GM12878 (cell line): ENCODE measurements around the gene HP1BP3. TPM values are rescaled to one million over a fixed set of nuclear protein-coding genes. Genes with fewer than 3 reads are reported as not detected.

Source experiments
- ATAC-seq: fragments of 200-7000 bp; cut with Tn5 transposase; 3 replicates; pipeline ENCODE4 v1.9.1; 2020; ENCODE audit warnings: mild to moderate bottlenecking, moderate library complexity
- BruUV-seq: library from RNA; stranded (reverse); fragments of 400-500 nt; replicated peaks from 2 replicates; lab custom pipeline; 2021; lab: Mats Ljungman, UMichigan
- CTCF ChIA-PET: fragments of 300-600 bp; sonication (Branson Sonifier 250); formaldehyde crosslinking; extraction: SDS; loops from one replicate; lab custom pipeline; 2021; ENCODE audit warnings: inconsistent platforms; lab: Yijun Ruan, JAX
- POLR2A ChIA-PET: fragments of 350-600 bp; formaldehyde crosslinking; extraction: SDS; loops from one replicate; lab custom pipeline; 2021; ENCODE audit warnings: inconsistent platforms; lab: Charles Lee
- RAD21 ChIA-PET: fragments of 300-600 bp; sonication (Branson Sonifier 250); formaldehyde crosslinking; loops from one replicate; lab custom pipeline; 2023; ENCODE audit warnings: antibody characterized with exemption; ENCODE audit not compliant: unreplicated experiment; lab: Charles Lee
- SMC1A ChIA-PET: fragments of 300-600 bp; sonication (Branson Sonifier 250); formaldehyde crosslinking; loops from one replicate; lab custom pipeline; 2023; ENCODE audit not compliant: unreplicated experiment, uncharacterized antibody; lab: Charles Lee
- DNase-seq: peaks from one replicate; pipeline ENCODE4 v3.0.0-alpha.2; 2011; ENCODE audit warnings: low read depth, low spot score
- FAIRE-seq: peaks from 3 replicates; lab custom pipeline; 2011; peaks lifted over from hg19 to GRCh38; lab: Jason Lieb, UNC
- H2AFZ ChIP-seq: 2 replicates; pipeline ENCODE4 v1.6.0; 2011; ENCODE audit warnings: low read depth, low read length, control low read depth; ENCODE audit not compliant: control insufficient read depth
- H3K27ac ChIP-seq: 2 replicates; pipeline ENCODE4 v1.5.1; 2011; ENCODE audit warnings: control low read depth; ENCODE audit not compliant: control insufficient read depth, insufficient read depth
- H3K27me3 ChIP-seq, 2 experiments: replicated peaks in 1 of 2; 2 replicates each; pipeline versions ENCODE4 v1.6.0 to v1.6.1; 2011; ENCODE audit warnings: low read length in 1 of 2; ENCODE audit not compliant: control insufficient read depth in 2 of 2, insufficient read depth in 2 of 2
- H3K36me3 ChIP-seq, 2 experiments: 2 replicates each; pipeline ENCODE4 v1.5.1; 2011; ENCODE audit warnings: low read length in 1 of 2; ENCODE audit not compliant: control insufficient read depth in 2 of 2, insufficient read depth in 2 of 2
- H3K4me1 ChIP-seq: 2 replicates; pipeline ENCODE4 v1.6.1; 2011; ENCODE audit warnings: mild to moderate bottlenecking, low read length, moderate library complexity, mixed read lengths; ENCODE audit not compliant: control insufficient read depth, insufficient read depth
- H3K4me2 ChIP-seq: 2 replicates; pipeline ENCODE4 v1.6.0; 2011; ENCODE audit warnings: control low read depth; ENCODE audit not compliant: control insufficient read depth, insufficient read depth
- H3K4me3 ChIP-seq: fragments of 200-600 bp; sonication (generic); 2 replicates; pipeline ENCODE4 v1.5.1; 2016
- H3K79me2 ChIP-seq: 2 replicates; pipeline ENCODE4 v1.6.0; 2011; ENCODE audit warnings: low read length; ENCODE audit not compliant: control insufficient read depth, insufficient read depth
- H3K9ac ChIP-seq: 2 replicates; pipeline ENCODE4 v1.8.0; 2011; ENCODE audit warnings: low read length, control low read depth, mixed read lengths; ENCODE audit not compliant: control insufficient read depth, insufficient read depth
- H3K9me3 ChIP-seq: replicated peaks from 3 replicates; pipeline ENCODE4 v1.5.1; 2011; ENCODE audit warnings: mild to moderate bottlenecking, low read length; ENCODE audit not compliant: control insufficient read depth, insufficient read depth
- H4K20me1 ChIP-seq: 2 replicates; pipeline ENCODE4 v1.6.0; 2011; ENCODE audit not compliant: control insufficient read depth, insufficient read depth
- DPF2 ChIP-seq: fragments of 450-650 bp; IDR thresholded peaks from 2 replicates; pipeline ENCODE4 v1.6.1; 2017; ENCODE audit warnings: mild to moderate bottlenecking
- KLF5 ChIP-seq: fragments of 450-650 bp; IDR thresholded peaks from 2 replicates; pipeline ENCODE4 v1.6.1; 2014; ENCODE audit warnings: mild to moderate bottlenecking; ENCODE audit not compliant: partially characterized antibody
- MYB ChIP-seq: fragments of 150-350 bp; IDR thresholded peaks from 2 replicates; pipeline ENCODE4 v1.6.1; 2014; ENCODE audit warnings: mild to moderate bottlenecking, low read depth, low read length, borderline replicate concordance
- NFYA ChIP-seq: IDR thresholded peaks from 2 replicates; pipeline ENCODE4 v1.6.1; 2011; ENCODE audit warnings: low read depth, mild to moderate bottlenecking, low read length, improper control_type of control experiment, borderline replicate concordance
- REST ChIP-seq: IDR thresholded peaks from 2 replicates; pipeline ENCODE4 v1.6.1; 2012; ENCODE audit warnings: mild to moderate bottlenecking, low read depth, low read length
- RFX5 ChIP-seq: IDR thresholded peaks from 2 replicates; pipeline ENCODE4 v1.6.1; 2011; ENCODE audit warnings: low read depth, low read length, improper control_type of control experiment
- WGBS: methylation state at CpG from one replicate; pipeline ENCODE4 v1.1.6; 2016; ENCODE audit warnings: low lambda C conversion rate; ENCODE audit not compliant: insufficient replicate concordance, insufficient coverage; ENCODE audit errors: missing lambda C conversion rate; 5-methylcytosine and 5-hydroxymethylcytosine counted together
- in situ Hi-C: fragments of 300-500 bp; cut with MboI; formaldehyde crosslinking; loops from 9 replicates; pipeline ENCODE4 v1.14.3; 2018; ENCODE audit warnings: mixed read lengths
- intact Hi-C: fragments of 100-400 bp; cut with micrococcal nuclease; formaldehyde crosslinking; loops from one replicate; pipeline ENCODE4 v1.14.2; 2022; ENCODE audit not compliant: unreplicated experiment
- polyA plus RNA-seq, 11 experiments: library from polyadenylated mRNA; depleted of rRNA in 4 of 11; unstranded in 6 of 11; stranded (reverse) in 5 of 11; fragments of >200 nt; fragmentation: Nextera tagmentation in 4 of 11; fragmentation: Illumina TruSeq in 1 of 11; extraction: Ambion mirVana in 4 of 11; extraction: Trizol in 1 of 11; gene quantifications; 1 replicate in 1 of 11; 2 replicates in 10 of 11; pipeline versions ENCODE4 v1.2.1 to v1.2.3, GENCODE V29; 2011 to 2016; ENCODE audit warnings: inconsistent platforms in 2 of 11, missing spikeins in 2 of 11, low read depth in 1 of 11
- total RNA-seq, 4 experiments: library from RNA; depleted of rRNA in 3 of 4; stranded (reverse); fragments of >200 nt in 3 of 4; fragmentation: Illumina TruSeq in 1 of 4; extraction: Trizol in 1 of 4; gene quantifications; 2 replicates each; pipeline versions ENCODE4 v1.2.1 to v1.2.3, GENCODE V29; 2013 to 2021

HP1BP3 gene
- total and polyA plus RNA-seq, 10 of the 15 experiments (the other 5 are each of a cell fraction or from before 2014, with no cell fraction given) = 32.6 to 188 (median 133) TPM

GRCh38 chr1:20711285-20712214, 75.6 kb downstream of the HP1BP3 start:
- CTCF ChIA-PET = no interaction called here
- BruUV-seq = no TSS peak

More at GRCh38 chr1:20711285-20712214, 75.6 kb downstream of the HP1BP3 start:
- DNase-seq (no peak), ATAC-seq (no peak), FAIRE-seq (no peak)
- POLR2A ChIA-PET = no interaction called here
- H3K27me3 ChIP-seq = no peaks in the 10 kb centered on the region; a peak in 1 of 4 replicates
- no peaks in the 10 kb centered on the region for H3K36me3 ChIP-seq
- H3K4me3 ChIP-seq = no peak overlapping the region
- intact Hi-C loops (no loop called here), in situ Hi-C loops (no loop called here)
- H3K4me2 ChIP-seq = no peak overlapping the region
- no peak overlapping the region for H3K9ac ChIP-seq
- H2AFZ ChIP-seq = no peak overlapping the region
- H4K20me1 ChIP-seq = no peaks in the 10 kb centered on the region
- H3K79me2 ChIP-seq = no peaks in the 10 kb centered on the region
- SMC1A ChIA-PET = no interaction called here
- no peak overlapping the region for H3K27ac ChIP-seq
- H3K9me3 ChIP-seq = no peaks in the 10 kb centered on the region
- WGBS = 55% methylated on average over 28 of the region's 29 CpGs
- TF ChIP-seq RFX5 (no peak), KLF5 (no peak), NFYA (no peak), DPF2 (no peak), MYB (no peak), REST (no peak)
- no peaks in the 10 kb centered on the region for H3K4me1 ChIP-seq
- RAD21 ChIA-PET = no interaction called here
